Epithelial cell of esophagus (primary cell): Measurements from ENCODE around the gene CDK17.
A peak's percentile ranks its signal among the peaks of the same experiment; 100 is the strongest.

ENCODE experiments used
- DNase-seq: peaks from one replicate; pipeline ENCODE4 v3.0.0; 2010; ENCODE audit warnings: low read depth
- H3K4me3 ChIP-seq: 2 replicates; pipeline ENCODE4 v1.5.1; 2011; ENCODE audit warnings: mild to moderate bottlenecking, low read length, control low read depth
- CTCF ChIP-seq: IDR thresholded peaks from 2 replicates; pipeline ENCODE4 v1.5.1; 2011; ENCODE audit warnings: low read depth, mild to moderate bottlenecking, low read length, control low read depth, inconsistent platforms; ENCODE audit not compliant: insufficient read depth; ENCODE audit errors: missing control alignments

Gene CDK17

GRCh38 chr12:96236221-96236822 lies 163.9 kb downstream of the CDK17 start:
- H3K4me3 ChIP-seq = no peak overlapping the region
- TF ChIP-seq CTCF = no peak
- DNase-seq = no peak

GRCh38 chr12:96235484-96235826 lies 164.8 kb downstream of the CDK17 start:
- no peak for DNase-seq
- TF ChIP-seq CTCF = no peak

GRCh38 chr12:96234591-96235483 lies 165.4 kb downstream of the CDK17 start:
- DNase-seq = no peak
- TF ChIP-seq CTCF = no peak
- no peak overlapping the region for H3K4me3 ChIP-seq

More at GRCh38 chr12:96235484-96235826, 164.8 kb downstream of the CDK17 start:
- no peak overlapping the region for H3K4me3 ChIP-seq

- DNase-seq = peak; percentile 49
- TF ChIP-seq CTCF = no peak
- H3K4me3 ChIP-seq = no peak overlapping the region
Observed at GRCh38 chr12:96233939-96234461, 166.2 kb downstream of the CDK17 start.

GRCh38 chr12:96233168-96233567 lies 167.1 kb downstream of the CDK17 start:
- no peak for DNase-seq
- no peak overlapping the region for H3K4me3 ChIP-seq
- no peak for TF ChIP-seq CTCF

- no peak overlapping the region for H3K4me3 ChIP-seq
- no peak for TF ChIP-seq CTCF
- DNase-seq = no peak
Observed at GRCh38 chr12:96230646-96231045, 169.6 kb downstream of the CDK17 start.
